HG02885 (cell line): Measurements from ENCODE around the gene SHISAL2A.
"Not testable (repeated sequence)": the region's sequence is repeated elsewhere in the genome, so short reads cannot be mapped to it uniquely, and the experiment has no call there.

Experiments
- ATAC-seq: cut with Tn5 transposase; IDR thresholded peaks from one replicate; pipeline ENCODE4 v1.9.1; 2021; ENCODE audit warnings: mild to moderate bottlenecking; ENCODE audit not compliant: unreplicated experiment, poor library complexity

SHISAL2A gene

DNA sequence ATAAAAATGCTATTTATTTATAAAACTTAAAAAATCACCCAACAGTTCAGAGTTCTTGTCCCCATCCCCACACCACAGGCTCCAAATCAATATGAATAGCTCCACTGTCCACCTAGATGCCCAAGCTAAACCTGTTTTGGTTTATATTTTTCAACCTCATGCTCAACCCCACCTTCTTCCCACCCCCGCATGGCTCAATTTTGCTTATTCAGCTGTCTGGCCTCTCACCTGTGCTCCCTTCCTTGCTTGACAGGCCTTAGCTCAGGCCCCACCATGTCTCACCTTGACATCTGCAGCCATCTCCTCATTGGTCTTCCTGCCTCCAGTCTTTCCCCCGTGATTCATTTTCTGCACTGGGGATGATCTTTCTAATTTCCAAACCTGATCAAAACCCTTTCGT lies 47.4 kb downstream of the SHISAL2A start:
- no peak for ATAC-seq

GRCh38 chr1:52681136-52681535 lies 48.2 kb downstream of the SHISAL2A start:
- ATAC-seq: no peak

DNA sequence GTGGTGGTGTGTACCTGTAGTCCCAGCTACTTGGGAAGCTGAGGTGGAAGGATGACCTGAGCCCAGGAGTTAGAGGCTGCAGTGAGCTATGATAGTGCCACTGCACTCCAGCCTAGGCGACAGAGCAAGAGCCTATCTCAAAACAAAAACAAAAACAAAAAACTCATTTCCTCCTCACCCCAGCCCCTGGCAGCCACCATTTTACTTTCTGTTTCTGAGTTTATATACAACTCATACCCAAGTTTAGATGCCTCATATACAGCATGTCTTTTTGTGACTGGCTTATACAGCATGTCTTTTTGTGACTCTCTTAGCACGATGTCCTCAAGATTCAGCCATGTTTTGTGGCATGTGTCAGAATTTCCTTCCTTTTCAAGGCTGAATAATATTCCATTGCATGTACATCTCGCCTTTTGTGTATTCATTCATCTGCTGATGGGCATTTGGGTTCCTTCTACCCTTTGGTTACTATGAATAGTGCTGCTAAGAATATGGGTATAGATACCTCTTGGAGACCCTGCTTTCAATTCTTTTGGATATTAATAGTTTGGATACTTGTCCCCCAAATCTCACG lies 50.5 kb downstream of the SHISAL2A start:
- no peak for ATAC-seq

DNA sequence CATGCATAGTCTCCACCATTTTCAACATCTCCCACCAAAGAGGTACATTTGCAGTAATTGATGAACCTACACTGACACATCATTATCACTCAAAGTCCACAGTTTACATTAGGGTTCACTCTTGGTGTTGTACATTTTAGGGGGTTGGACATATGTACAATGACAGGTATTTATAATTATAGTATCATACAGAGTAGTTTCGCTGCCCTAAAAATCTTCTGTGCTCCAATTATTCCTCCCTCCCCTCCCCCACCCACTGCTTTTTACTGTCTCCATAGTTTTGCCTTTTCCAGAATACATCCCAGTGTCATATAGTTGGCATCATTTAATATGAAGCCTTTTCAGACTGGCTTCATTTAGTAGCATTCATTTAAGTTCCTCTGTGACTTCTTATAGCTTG lies 51.6 kb downstream of the SHISAL2A start:
- ATAC-seq: no peak

DNA sequence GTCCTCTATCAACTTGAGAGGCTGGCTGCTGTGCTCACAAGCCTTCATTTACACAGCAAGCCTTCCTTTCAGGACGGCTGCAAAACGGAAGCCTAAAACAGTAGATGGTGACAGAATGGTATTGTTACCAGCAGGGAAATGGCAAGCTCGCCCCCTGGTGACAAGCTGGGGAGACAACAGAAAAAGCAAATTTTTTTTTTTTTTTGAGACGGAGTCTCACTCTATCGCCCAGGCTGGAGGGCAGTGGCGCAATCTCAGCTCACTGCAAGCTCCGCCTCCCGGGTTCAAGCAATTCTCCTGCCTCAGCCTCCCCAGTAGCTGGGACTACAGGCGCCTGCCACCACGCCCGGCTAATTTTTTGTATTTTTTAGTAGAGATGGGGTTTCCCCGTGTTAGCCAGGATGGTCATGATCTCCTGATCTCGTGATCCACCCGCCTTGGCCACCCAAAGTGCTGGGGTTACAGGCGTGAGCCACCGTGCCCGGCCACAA lies 53.3 kb downstream of the SHISAL2A start:
- ATAC-seq: peak; percentile 58

GRCh38 chr1:52686830-52687229 lies 53.9 kb downstream of the SHISAL2A start:
- no peak for ATAC-seq

- no peak for ATAC-seq
Observed at GRCh38 chr1:52691821-52692220, 58.9 kb downstream of the SHISAL2A start.

- ATAC-seq: no peak
Observed at GRCh38 chr1:52692697-52693096, 59.7 kb downstream of the SHISAL2A start.

DNA sequence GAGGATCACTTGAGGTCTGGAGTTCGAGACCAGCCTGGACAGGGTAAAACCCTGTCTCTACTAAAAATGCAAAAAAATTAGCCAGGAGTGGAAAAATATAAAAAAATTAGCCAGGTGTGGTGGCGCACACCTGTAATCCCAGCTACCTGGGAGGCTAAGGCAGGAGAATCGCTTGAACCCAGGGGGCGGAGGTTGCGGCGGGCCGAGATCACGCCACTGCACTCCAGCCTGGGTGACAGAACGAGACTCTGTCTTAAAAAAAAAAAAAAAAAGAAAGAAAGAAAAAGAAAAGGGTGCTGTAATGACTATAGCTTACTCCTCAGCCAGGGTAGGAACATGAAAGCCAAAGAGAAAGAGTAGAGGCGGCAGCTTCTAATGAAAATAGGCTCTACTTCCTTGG lies 60.4 kb downstream of the SHISAL2A start:
- not testable (repeated sequence) for ATAC-seq

DNA sequence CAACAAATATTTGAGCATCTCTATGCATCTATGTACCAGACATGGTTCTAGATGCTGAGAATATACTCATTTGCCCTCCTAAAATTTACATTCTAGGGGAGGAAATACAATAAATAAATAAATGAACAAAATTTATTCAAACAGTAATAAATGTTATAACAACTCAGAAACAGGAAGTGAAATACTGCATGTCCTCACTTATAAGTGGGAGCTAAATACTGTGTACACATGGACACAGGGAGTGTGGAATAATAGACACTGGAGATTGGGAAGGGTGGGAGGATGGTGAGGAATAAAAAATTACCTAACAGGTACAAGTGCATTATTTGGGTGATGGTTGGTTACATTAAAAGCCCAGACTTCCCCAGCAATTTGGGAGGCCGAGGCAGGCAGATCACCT lies 60.9 kb downstream of the SHISAL2A start:
- ATAC-seq: no peak

DNA sequence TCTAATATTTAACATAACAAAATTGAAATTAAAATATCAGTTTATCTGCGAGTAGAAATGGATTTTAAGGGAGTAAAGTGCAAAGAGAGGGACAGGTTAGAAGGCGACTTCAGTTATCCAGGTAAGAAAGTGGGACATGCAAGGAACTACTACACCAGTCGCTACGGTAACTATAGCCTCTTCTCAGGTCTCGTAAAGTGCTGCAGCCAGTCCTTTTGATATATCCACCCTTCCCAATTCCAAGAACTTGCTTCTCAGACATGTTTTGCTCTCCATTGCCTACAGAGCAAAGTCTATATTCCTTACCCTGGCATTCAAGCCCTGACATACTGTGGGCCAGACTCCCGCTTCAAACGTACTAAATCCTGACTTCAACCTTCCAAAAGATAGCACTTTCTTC lies 62.7 kb downstream of the SHISAL2A start:
- no peak for ATAC-seq

- ATAC-seq: peak; percentile 61
Observed at GRCh38 chr1:52697795-52698674, 65.1 kb downstream of the SHISAL2A start, which contains the start of gene COA7. Gene COA7, minus strand, starts transcription at chr1:52698347. Its CDS starts 21 bp downstream, at chr1:52698326.

GRCh38 chr1:52702886-52703787 lies 70.2 kb downstream of the SHISAL2A start:
- ATAC-seq: peak; percentile 83

DNA sequence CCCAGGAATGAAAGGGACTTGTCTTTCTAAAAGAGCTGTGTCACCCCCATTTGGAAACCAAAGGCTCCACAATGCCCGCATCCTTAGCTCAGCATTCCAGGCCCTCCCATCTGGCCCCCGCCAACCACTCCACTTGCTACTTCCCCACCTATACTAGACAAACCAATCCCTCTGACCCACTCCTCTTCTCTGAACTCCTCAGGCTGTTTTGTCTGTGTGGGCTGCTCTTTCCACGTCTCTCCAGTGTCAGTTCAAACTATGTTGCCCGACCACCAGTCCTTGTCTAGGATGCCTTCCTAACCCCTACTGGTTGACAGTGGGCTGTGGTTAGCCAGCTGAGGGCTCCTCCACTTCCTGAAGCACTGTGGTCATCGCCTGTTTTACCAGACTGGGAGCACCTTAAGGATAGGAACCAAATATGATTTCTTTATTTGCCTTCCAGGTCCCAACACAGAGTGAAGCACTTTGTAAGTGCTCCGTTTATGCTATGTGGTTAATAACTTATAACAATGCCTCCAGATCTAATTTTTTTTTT lies 73.2 kb downstream of the SHISAL2A start:
- no peak for ATAC-seq
